HL-60 (cell line): ENCODE results near the gene ALDH3A1.

Source experiments
- CTCF ChIP-seq: IDR thresholded peaks from one replicate; pipeline ENCODE4 v1.5.1; 2011; ENCODE audit warnings: low read length, control low read depth, inconsistent platforms; ENCODE audit not compliant: insufficient read depth
- GABPA ChIP-seq: IDR thresholded peaks from 2 replicates; pipeline ENCODE4 v1.6.1; 2012; ENCODE audit warnings: low read depth
- POLR2AphosphoS5 ChIP-seq: IDR thresholded peaks from 2 replicates; pipeline ENCODE4 v1.6.1; 2012; ENCODE audit warnings: low read depth
- REST ChIP-seq: IDR thresholded peaks from 2 replicates; pipeline ENCODE4 v1.6.1; 2012; ENCODE audit warnings: low read depth; ENCODE audit not compliant: insufficient replicate concordance
- SPI1 ChIP-seq: IDR thresholded peaks from 2 replicates; pipeline ENCODE4 v1.6.1; 2012; ENCODE audit warnings: low read depth, mild to moderate bottlenecking, borderline replicate concordance

GRCh38 chr17:19736071-19736470 lies 12.0 kb downstream of the ALDH3A1 start:
- TF ChIP-seq CTCF (no peak), POLR2AphosphoS5 (no peak), GABPA (no peak), REST (no peak), SPI1 (no peak)
